NCI-H146 treated with DMSO at 0.1 percent for 48 hours (cell line): Measurements from ENCODE around the gene DNAH1.

ENCODE experiments used
- DNase-seq: peaks from one replicate; lab custom pipeline; 2025; ENCODE audit not compliant: unreplicated experiment; lab: John Stamatoyannopoulos, UW

DNAH1 gene

DNA sequence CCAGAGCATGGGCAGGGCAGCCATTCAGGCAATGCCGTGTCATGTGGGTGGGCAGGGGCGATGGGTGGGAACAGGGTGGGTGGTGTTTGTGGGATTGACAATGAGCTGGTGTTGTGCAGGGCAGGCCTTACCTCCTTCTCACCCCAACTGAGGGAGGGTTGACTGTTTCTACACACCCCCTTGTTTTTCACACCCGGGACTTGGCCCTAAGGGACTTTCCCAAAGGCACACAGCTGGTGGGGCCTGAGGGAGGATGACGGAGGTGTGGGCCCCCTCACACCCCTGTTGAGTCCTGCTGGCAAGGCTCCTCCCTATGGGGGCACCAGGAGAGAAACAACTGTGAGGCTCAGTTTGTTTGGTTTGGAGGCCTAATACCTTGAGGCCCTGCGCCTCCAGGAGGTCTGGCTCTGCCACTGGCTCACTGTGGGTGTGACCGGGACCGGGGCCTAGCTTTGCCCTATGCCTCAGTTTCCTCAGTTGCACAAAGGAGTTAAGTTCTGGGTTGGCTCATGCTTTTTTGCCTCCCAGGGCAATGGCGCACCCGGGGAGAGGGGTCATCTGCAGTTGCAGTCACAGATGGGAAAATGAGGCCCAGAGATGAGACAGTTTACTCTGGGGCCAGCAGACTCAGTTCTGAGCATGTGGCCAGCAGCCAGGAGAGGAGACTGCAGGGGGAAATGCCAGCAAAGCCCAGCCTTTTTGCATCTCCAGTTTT is 5.1 kb upstream of the DNAH1 start:
- peak; percentile 17 for DNase-seq

DNA sequence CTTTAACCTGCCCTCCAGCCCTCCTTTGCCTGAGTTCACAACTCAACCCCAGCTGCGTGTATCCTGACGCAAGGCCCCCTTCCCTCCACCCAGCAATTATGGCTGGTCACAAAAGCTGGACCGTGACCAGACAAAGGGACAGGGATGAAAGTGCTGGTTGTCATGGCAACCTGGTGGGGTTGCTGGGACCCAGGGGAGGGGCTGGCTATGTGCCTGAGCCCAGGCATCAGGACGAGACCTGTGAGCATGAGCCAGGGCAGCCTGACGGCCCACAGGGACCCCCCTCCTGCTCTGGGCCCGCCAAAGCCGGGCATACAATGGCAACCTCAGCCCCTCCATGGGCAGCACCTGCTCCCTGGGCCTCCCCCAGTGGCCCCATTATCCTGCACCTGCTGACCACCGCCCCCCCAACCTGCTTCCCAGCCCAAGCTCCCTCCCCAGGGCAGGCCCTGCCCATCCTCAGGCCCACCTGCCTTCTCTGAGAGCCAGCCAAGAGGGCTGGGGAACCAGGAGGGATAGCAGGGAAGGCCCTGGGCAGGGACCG is 4.5 kb upstream of the DNAH1 start:
- DNase-seq, result peak; percentile 92

DNA sequence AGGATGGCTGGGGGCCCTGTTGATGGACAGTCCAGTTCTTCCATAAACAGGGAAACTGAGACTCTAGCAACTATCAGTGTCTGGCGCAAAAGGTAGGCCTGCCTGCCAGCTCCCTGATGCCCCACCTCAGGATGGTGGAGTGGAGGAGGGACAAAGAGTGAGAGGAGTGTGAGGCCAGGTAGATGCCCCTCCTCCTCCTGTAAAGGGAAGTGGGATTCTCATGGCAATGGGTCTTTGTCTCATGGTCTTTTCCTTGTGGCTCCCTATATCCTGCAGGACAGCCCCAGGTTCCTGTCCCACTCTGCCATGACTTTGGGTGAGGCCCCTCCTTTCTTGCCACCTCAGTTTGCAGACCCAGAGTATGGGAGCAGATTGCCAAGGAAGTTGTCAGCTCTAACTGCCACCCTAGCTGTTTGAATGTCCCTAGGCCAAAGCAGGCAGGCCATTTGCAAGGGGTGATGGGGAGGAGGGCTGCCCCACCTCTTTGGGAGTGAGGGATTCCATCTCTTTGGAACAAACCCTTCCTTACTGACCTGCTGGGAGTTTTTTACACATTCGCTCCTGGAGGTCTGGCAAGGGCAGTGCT is 2.8 kb upstream of the DNAH1 start:
- DNase-seq, result no peak

DNA sequence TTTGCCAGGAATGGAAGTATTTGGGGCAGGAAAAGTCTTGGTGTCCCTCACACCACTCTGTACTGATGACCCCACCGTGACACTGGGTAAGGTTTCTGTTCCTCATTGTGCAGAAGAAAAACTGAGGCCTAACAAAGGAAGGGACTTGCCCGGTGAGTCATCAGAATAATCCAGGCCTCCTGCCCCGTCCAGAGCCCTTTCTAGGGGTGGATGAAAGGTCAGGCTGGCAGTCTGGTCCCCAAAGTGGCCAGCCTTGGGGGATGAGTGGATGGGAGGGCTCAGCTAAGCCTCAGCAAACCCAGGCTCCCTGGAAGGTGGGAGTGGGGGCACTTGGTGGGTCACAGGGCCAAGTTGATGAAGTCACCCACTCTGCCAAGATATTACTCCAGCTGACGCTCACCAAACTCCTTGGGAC is 2.3 kb upstream of the DNAH1 start:
- DNase-seq, result no peak

DNA sequence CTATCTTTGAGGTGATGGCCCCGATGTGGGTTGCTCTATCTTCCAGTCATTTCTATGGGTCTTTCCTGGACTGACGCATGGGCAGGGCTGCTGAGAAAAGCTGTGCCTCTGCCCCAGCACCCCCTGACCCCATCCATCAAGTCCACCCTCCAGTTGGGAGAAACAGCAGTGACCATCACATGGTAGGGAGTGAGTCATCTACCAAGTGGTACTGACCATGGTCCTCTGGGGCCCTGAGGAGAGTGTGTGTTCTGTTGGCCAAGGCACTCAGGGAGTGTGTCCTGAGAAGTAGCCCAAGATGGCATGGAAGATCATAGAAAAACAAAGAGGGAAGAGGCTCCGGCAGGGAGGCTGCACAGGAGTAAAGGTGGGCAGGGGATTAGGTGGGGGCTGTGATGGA is 1.6 kb upstream of the DNAH1 start:
- DNase-seq, result no peak

DNA sequence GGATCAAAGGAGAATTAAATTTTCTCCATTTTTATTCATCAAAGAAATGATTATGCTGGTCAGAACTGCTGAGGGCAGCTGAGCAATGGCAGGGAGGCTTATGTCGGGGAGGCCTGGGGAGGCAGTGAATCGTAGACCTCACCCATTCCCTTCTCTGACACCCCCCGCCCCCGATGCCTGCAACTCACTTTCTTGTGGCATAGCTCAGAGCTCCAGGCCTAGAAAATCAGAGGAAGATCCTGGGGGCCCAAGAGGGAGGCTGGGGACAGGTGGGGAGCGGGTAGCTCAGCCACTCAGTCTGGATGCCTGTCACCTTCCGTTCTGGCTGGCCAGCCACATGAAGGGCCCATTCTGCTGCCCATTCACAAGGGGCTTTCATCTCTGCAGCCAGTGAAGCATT is 1.1 kb upstream of the DNAH1 start:
- no peak for DNase-seq

DNA sequence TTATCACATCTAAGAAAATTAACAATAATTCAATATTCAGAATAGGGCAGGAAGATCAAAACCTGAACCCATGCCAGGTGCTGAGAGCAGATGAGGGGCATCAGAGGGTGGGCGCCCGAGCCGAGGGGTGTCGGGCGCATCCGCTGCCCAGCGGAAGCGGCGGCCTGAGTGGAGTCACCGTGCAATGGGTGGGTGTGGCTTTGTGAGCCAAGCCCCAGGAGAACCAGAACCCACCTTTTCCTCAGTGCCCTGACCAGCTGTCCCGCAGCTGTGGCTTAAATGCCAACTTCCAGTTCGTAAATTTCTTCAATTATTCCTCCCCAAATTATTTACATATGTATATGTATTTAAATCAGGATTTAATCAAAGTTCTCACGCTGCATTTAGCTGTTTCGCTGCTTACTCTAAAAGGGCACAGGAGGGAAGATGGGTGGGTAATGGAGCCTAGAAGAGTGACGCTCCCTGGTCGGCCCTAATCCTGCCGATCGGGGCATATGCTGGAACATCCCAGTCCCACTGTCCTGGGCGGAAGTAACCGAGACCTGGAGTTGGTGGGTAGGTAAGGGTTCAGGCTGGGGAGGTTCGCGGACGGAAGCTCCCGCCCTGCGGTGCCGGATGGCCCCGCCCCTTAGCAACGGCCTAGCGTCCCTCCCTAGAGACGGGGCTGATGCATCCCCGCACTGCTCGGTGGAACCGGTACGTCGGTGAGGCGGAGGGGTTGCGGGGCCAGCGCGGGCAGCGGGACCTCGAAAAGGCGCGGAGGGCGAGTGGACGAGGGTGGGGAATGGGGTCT is 1.3 kb downstream of the DNAH1 start:
- DNase-seq, result no peak

DNA sequence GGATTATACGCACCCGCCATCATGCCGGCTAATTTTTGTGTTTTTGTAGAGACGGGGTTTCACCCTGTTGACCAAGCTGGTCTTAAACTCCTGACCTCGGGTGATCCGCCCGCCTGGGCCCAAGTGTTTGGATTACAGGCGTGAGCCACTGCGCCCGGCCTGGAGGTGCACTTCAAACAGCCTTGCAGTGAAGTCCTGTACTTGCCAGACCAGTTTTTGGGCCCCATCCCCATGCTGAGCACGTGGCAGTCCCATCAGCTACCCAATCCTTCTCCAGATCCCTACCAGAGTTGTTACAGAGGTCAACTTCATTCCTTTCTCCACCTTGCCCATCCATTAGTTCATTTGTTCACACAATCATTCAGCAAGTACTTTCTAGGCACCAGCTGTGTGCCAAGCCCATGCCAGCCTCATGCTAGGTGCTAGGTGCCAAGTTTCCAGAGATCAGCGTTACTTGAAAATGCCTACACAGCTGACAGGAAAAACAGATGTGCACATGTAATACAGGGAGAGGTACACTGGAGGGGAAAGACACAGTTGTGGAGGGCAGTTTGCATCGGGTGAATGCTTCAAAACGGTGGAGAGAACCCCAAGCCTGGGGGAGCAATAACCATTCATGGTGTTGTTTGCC is 2.2 kb downstream of the DNAH1 start:
- no peak for DNase-seq

DNA sequence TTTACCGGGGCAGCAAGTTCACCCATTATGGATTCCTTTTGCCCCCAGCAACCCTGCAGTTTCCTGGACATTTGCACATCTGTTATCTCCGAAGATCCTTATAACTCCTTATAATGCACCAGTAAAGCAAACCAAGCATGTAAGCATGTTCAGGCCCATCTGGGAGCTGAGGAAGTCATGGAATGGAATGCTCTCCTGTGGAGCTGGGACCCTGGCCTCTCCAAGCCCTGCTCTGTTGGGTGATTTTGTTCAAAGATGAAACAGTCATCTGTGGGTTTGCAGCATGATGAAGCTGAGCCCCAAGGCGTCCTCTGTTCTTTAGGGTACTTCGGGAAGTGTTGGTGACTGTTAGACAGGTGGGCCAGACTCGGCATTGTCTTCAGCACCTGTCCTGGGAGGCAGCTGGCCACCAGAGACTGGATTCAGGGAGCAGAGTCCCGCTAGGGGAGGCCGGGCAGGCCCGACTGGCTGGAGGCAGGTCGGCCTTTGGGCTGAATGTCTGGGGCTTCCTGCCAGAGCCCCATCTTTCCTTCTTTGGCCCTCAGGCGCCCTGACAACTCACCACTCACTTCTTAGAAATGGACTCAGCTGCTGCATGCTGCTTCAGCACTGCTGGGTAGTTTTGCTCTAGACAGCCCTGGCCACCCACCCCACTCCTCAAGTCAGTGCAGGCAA is 3.9 kb downstream of the DNAH1 start:
- no peak for DNase-seq

DNA sequence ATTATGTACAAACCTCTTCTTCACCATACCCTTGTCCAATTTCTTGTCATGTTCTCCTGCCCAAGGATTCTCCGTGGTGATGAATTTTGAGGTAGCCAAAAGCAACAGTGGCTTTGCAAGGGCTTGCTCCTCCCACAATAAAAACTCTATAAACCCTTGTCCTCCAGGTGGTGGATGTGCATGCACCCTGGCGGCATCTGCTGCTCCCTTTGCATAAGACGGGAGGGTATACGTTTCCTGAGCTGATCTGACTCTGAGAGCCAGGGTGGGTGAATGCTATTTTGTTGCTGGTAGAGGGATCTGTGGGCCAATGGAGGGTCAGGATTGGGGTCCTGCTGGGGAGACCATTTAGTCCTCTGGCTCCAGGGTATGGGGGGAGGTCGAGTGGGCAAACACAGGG is 5.4 kb downstream of the DNAH1 start:
- no peak for DNase-seq

DNA sequence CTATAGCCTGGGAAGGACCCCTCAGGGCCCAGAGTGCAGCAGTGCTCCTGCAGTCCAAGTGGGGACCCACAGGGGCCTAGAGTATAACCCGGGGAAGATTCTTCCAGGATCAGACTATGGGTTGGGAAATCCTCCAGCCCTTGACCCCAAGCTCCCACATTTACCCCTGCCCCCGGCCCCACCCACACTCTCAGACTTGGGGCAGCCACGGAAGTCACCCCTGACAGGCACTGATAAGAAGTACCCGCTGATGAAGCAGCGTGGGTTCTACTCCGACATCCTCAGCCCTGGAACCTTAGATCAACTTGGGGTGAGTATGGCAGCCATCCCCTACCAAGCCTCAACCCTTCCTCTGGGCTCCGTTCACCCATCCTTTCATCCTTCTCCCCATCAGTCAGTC is 6.3 kb downstream of the DNAH1 start:
- DNase-seq, result no peak

DNA sequence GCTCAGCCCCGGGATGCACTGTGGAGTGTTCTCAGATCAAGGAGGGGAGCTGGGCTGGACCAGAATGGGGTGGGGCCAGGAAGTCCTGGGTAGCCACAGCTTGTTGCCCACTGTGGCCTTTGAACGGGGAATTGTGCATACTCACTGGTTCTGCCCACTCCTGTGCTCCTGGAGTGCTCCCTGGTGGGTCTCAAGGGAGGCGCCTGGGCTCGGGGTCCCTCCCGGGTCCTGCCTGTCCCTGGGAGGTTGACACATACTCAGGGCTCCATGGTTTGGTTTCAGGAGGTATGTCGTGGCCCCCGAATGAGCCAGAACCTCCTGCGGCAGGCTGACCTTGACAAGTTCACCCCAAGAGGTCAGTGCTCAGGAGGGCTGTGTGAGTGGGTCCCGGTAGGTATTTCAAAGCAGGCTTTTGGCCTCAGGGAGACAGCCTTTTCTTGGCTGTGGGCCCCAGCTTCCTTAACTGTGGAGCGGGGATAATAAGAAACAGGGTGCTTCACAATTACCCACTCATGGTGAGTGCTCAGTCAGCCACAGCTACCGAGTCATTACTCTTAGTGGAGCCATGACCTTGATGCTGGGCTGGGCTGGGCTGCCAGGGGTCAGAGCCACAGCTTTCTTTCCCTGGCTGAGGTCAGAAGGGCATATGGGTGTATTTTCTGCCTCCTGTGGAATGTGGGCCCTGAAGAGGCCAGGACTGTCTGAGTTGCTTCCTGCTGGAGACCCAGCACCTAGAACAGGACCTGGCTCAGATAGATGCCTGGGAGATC is 7.6 kb downstream of the DNAH1 start:
- DNase-seq, result no peak

DNA sequence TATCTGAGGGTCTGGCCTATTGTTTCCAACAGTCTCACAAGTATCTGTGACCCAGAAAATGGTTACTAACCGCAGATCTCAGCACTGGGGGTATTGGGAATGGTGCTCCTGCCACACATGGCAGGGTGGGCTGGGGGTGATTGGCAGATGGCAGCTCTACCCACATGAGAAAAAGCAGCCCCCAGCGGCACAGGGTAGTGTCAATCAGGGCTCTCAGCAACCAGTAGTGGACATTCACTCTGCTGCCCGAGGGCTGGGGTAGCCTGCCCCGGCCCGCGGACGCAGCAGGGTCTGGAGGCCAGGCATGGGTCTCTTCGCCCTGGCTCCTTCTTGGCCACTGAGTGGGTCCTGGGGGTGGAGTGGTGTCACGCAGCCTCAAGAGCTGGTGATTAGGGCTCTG is 8.6 kb downstream of the DNAH1 start:
- no peak for DNase-seq

DNA sequence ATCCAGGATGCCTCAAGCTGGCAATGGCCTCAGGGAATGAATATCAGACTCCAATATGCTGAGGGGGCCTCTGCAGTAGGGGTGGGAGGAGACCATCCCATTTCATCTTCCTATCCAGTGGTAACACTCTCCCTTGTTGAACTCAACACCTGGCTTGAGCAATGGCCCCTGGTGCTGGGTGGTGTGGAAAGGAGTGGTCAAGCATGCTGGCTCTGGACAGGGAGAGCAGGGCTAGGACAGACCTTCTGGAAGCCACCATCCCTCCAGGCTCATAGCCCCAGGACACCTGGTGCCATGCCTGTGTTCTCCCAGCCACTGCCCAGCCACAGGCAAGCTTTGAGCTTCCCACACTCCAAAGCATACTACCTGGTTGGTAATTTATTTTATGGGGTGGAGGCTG is 9.6 kb downstream of the DNAH1 start:
- DNase-seq, result no peak

DNA sequence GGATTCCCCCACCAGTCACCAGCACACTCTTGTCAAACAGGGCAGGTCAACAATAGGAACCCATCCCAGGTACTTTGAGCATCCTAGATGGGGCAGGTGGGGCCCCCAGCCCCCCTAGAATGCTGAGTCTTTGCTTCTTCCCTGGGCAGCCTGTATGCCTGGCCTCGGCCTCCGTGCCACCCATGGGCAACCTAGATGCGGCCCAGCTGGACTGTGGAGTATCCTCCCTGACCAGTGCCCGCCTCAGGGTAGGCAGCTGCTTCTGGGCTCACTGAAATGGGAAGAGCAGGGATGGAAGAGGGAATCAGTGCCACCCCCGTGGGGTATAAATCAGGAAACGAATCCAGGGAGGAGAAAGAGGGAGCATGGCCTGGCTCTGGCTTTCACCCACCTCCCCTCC is 10.9 kb downstream of the DNAH1 start:
- no peak for DNase-seq

DNA sequence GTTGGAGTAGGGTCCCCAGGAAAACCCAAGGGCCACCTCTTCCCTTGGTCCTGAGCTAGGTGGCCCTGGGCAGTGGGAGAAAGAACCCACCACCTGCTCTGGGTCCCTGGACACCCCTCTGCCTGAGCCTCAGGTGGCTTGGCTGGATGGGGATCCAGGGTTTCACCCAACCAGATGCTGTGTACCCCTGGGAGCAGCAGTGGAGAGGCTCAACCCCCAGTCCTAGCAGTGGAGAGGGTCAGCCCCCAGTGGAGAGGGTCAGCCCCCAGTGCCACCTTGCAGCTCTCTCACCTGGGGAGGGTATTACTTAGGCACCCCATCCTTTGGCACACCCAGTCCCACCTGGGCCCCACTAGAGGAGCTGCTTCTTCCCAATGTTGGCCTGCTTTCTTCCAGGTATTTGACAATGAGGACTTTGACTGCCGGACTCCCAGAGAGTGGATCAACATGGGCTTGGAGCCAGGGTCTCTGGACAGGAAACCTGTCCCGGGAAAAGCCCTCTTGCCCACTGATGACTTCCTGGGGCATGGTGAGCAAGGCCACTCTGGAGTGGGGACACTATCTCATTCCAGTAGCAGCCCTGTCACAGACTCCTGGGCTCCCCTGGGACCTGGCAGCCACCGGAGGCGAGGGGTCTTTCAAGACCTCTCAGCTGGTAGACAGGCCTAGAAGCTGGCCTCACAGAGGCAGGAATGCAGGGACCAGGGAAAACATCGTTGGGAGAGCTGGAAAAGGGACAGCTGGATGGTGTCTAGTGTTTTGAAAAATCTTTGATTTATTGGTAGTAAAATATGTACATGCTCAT is 11.6 kb downstream of the DNAH1 start:
- no peak for DNase-seq

DNA sequence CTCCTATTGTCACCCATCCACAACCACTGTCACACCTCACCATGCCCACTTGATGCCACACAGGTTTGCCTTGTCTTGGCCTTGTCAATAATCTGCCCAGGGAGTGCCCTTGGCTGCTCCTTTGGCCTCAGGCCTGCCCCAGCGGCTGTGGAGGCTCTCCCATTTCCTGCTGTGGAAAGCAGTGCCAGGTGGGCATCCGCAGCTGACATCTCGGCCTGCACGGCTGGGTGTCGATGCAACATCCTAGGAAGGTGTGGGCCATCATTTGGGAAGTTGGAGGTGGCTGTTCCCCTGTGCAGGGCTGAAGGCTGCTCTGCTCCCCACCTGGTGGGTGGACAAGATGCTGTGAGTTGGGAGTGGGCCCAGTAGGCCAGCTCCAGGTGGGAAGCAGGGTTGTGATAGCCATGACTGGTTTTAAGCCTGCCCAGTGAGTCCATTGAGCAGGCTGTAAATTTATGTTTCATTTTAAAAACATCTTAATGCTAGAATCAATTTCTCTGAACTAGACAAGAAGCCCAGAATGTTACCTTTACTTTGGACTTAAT is 12.5 kb downstream of the DNAH1 start:
- DNase-seq, result no peak

DNA sequence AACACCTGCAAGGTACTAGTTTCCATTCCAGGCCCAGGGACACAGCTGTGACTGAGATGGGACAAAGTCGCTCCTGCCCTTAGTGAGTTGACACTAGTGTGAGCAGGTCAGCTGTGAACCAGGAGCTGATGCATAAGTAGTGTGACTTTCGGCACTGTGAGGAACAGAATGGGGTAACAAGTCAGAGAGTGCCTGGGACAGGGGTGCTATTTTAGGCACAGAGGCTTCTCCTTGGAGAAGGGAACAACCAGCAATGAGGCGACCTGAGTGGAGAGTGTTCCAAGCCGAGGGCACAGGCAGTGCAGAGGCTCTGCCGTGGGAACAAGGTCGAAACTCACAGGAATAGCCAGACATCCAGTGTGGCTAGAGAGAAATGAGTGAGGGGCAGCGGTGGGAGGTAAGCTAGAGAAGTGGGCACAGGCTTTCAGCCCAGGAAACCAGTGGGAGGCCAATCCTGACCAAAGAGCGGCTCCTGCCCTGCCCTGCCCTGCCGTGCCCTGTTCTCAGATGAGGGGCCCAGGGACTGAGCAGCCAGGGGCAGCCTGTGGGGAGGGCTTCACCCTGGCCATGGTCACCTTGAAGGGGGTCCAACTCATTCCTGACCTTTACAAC is 14.2 kb downstream of the DNAH1 start:
- DNase-seq, result no peak

DNA sequence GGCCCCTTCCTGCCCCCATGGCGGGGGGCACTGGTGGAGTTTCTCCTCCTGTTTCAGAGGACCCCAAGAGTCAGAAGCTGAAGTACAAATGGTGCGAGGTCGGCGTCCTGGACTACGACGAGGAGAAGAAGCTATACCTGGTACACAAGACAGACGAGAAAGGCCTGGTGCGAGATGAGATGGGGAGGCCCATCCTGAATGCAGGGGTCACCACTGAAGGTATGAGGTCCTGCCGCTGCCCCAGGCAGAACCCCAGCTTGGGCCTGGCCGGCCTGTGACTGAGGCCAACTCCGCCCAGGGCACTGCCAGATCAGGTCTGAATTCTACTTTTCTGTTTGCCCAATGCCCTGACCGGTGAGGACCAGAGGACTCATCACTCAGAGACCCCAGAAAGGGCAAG is 15.0 kb downstream of the DNAH1 start:
- DNase-seq, result no peak
